SKM-1 (cell line): ENCODE results near the gene HSPB7.
"Not testable (repeated sequence)": the region's sequence is repeated elsewhere in the genome, so short reads cannot be mapped to it uniquely, and the experiment has no call there.

Experiments used
- DNase-seq: peaks from one replicate; lab custom pipeline; 2025; ENCODE audit not compliant: unreplicated experiment; lab: John Stamatoyannopoulos, UW

HSPB7 gene

GRCh38 chr1:15983275-15983674 lies 34.6 kb downstream of the HSPB7 start:
- no peak for DNase-seq

GRCh38 chr1:15981679-15982078 lies 36.2 kb downstream of the HSPB7 start:
- DNase-seq: no peak

GRCh38 chr1:15977947-15978346 lies 39.9 kb downstream of the HSPB7 start:
- not testable (repeated sequence) for DNase-seq

GRCh38 chr1:15975805-15976680 lies 41.8 kb downstream of the HSPB7 start, which contains the start of gene ZBTB17:
Gene ZBTB17, minus strand, starts transcription at chr1:15976101. Its CDS starts 27,606 bp downstream, at chr1:15948495.
- DNase-seq: peak; percentile 81

GRCh38 chr1:15975358-15975804 lies 42.5 kb downstream of the HSPB7 start:
- no peak for DNase-seq

- no peak for DNase-seq
Measured at GRCh38 chr1:15974855-15975254, 43.0 kb downstream of the HSPB7 start.

GRCh38 chr1:15973772-15974171 lies 44.1 kb downstream of the HSPB7 start:
- no peak for DNase-seq

- no peak for DNase-seq
Measured at GRCh38 chr1:15972409-15972808, 45.4 kb downstream of the HSPB7 start.

GRCh38 chr1:15970911-15971310 lies 46.9 kb downstream of the HSPB7 start:
- DNase-seq: no peak

GRCh38 chr1:15969321-15969880 lies 48.4 kb downstream of the HSPB7 start:
- no peak for DNase-seq

- no peak for DNase-seq
Measured at GRCh38 chr1:15968172-15968571, 49.7 kb downstream of the HSPB7 start.

GRCh38 chr1:15966956-15967344 lies 50.9 kb downstream of the HSPB7 start:
- no peak for DNase-seq

GRCh38 chr1:15966081-15966955 lies 51.5 kb downstream of the HSPB7 start:
- no peak for DNase-seq

GRCh38 chr1:15965228-15965767 lies 52.5 kb downstream of the HSPB7 start:
- no peak for DNase-seq
